MM.1S (cell line): ENCODE data around the gene CYSTM1.

ENCODE experiments used
- EZH2 ChIP-seq: fragments of 300-600 bp; sonication (generic); optimal IDR thresholded peaks from 2 replicates; pipeline ENCODE3; 2017; ENCODE audit warnings: low read depth, mild to moderate bottlenecking, antibody characterized with exemption, low read length, mixed read lengths
- EZH2phosphoT487 ChIP-seq: fragments of 300-600 bp; sonication (generic); IDR thresholded peaks from 2 replicates; pipeline ENCODE4 v1.6.1; 2018; ENCODE audit warnings: antibody characterized with exemption, low read length
- TF ChIP-seq, protein P1 (sequence below): fragments of 300-600 bp; sonication (generic); IDR thresholded peaks from 2 replicates; pipeline ENCODE4 v1.5.1; 2016; ENCODE audit warnings: antibody characterized with exemption, low read length, mixed read lengths

GRCh38 chr5:140147460-140147859 is 27.5 kb upstream of the CYSTM1 start:
- TF ChIP-seq, protein P1, sequence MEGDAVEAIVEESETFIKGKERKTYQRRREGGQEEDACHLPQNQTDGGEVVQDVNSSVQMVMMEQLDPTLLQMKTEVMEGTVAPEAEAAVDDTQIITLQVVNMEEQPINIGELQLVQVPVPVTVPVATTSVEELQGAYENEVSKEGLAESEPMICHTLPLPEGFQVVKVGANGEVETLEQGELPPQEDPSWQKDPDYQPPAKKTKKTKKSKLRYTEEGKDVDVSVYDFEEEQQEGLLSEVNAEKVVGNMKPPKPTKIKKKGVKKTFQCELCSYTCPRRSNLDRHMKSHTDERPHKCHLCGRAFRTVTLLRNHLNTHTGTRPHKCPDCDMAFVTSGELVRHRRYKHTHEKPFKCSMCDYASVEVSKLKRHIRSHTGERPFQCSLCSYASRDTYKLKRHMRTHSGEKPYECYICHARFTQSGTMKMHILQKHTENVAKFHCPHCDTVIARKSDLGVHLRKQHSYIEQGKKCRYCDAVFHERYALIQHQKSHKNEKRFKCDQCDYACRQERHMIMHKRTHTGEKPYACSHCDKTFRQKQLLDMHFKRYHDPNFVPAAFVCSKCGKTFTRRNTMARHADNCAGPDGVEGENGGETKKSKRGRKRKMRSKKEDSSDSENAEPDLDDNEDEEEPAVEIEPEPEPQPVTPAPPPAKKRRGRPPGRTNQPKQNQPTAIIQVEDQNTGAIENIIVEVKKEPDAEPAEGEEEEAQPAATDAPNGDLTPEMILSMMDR, result no peak
- no peak for TF ChIP-seq EZH2
- no peak for TF ChIP-seq EZH2phosphoT487
